Stimulated activated CD4-positive, alpha-beta T cell treated with anti-CD3 and anti-CD28 coated beads, Interleukin-15, amount 100 ng/mL, for 24 hours (primary cell): ENCODE measurements around the gene SDR39U1.
A peak's percentile ranks its signal among the peaks of the same experiment; 100 is the strongest.

ENCODE experiments used
- DNase-seq: peaks from one replicate; pipeline ENCODE4 v3.0.0-alpha.2; 2020

The SDR39U1 gene

GRCh38 chr14:24428628-24429394 is 13.8 kb downstream of the SDR39U1 start:
- peak; percentile 6 for DNase-seq

GRCh38 chr14:24427537-24428508 is 14.8 kb downstream of the SDR39U1 start:
- no peak for DNase-seq

- DNase-seq = peak; percentile 18
Observed at GRCh38 chr14:24426912-24427536, 15.6 kb downstream of the SDR39U1 start.

GRCh38 chr14:24426150-24426911 is 16.2 kb downstream of the SDR39U1 start:
- DNase-seq = no peak

GRCh38 chr14:24425704-24426103 is 16.9 kb downstream of the SDR39U1 start:
- no peak for DNase-seq

GRCh38 chr14:24422694-24423601 is 19.6 kb downstream of the SDR39U1 start:
- DNase-seq = no peak

- no peak for DNase-seq
Observed at GRCh38 chr14:24422261-24422660, 20.3 kb downstream of the SDR39U1 start.

- DNase-seq = no peak
Observed at GRCh38 chr14:24418492-24418873, 24.1 kb downstream of the SDR39U1 start.

- no peak for DNase-seq
Observed at GRCh38 chr14:24417832-24418491, 24.6 kb downstream of the SDR39U1 start.

- no peak for DNase-seq
Observed at GRCh38 chr14:24416932-24417619, 25.5 kb downstream of the SDR39U1 start.

- DNase-seq = no peak
Observed at GRCh38 chr14:24416254-24416931, 26.2 kb downstream of the SDR39U1 start.

GRCh38 chr14:24415421-24416253 is 26.9 kb downstream of the SDR39U1 start:
- no peak for DNase-seq

- DNase-seq = no peak
Observed at GRCh38 chr14:24414732-24415420, 27.7 kb downstream of the SDR39U1 start.

- DNase-seq = no peak
Observed at GRCh38 chr14:24414077-24414476, 28.5 kb downstream of the SDR39U1 start.

- peak; percentile 40 for DNase-seq
Observed at GRCh38 chr14:24411443-24412389, 30.9 kb downstream of the SDR39U1 start.

GRCh38 chr14:24409956-24410355 is 32.6 kb downstream of the SDR39U1 start:
- DNase-seq = no peak

- no peak for DNase-seq
Observed at GRCh38 chr14:24409192-24409591, 33.4 kb downstream of the SDR39U1 start.
